GM12878 (cell line): ENCODE results near the gene TEPSIN. TPM values are rescaled to one million over a fixed set of nuclear protein-coding genes. Genes with fewer than 3 reads are reported as not detected.

Experiments used
- ATAC-seq: fragments of 200-7000 bp; cut with Tn5 transposase; 3 replicates; pipeline ENCODE4 v1.9.1; 2020; ENCODE audit warnings: mild to moderate bottlenecking, moderate library complexity
- BruUV-seq: library from RNA; stranded (reverse); fragments of 400-500 nt; replicated peaks from 2 replicates; lab custom pipeline; 2021; lab: Mats Ljungman, UMichigan
- CTCF ChIA-PET: fragments of 300-600 bp; sonication (Branson Sonifier 250); formaldehyde crosslinking; extraction: SDS; loops from one replicate; lab custom pipeline; 2021; ENCODE audit warnings: inconsistent platforms; lab: Yijun Ruan, JAX
- POLR2A ChIA-PET: fragments of 350-600 bp; formaldehyde crosslinking; extraction: SDS; loops from one replicate; lab custom pipeline; 2021; ENCODE audit warnings: inconsistent platforms; lab: Charles Lee
- RAD21 ChIA-PET: fragments of 300-600 bp; sonication (Branson Sonifier 250); formaldehyde crosslinking; loops from one replicate; lab custom pipeline; 2023; ENCODE audit warnings: antibody characterized with exemption; ENCODE audit not compliant: unreplicated experiment; lab: Charles Lee
- SMC1A ChIA-PET: fragments of 300-600 bp; sonication (Branson Sonifier 250); formaldehyde crosslinking; loops from one replicate; lab custom pipeline; 2023; ENCODE audit not compliant: unreplicated experiment, uncharacterized antibody; lab: Charles Lee
- DNase-seq: peaks from one replicate; pipeline ENCODE4 v3.0.0-alpha.2; 2011; ENCODE audit warnings: low read depth, low spot score
- FAIRE-seq: peaks from 3 replicates; lab custom pipeline; 2011; peaks lifted over from hg19 to GRCh38; lab: Jason Lieb, UNC
- H2AFZ ChIP-seq: 2 replicates; pipeline ENCODE4 v1.6.0; 2011; ENCODE audit warnings: low read depth, low read length, control low read depth; ENCODE audit not compliant: control insufficient read depth
- H3K27ac ChIP-seq: 2 replicates; pipeline ENCODE4 v1.5.1; 2011; ENCODE audit warnings: control low read depth; ENCODE audit not compliant: control insufficient read depth, insufficient read depth
- H3K27me3 ChIP-seq, 2 experiments: replicated peaks in 1 of 2; 2 replicates each; pipeline versions ENCODE4 v1.6.0 to v1.6.1; 2011; ENCODE audit warnings: low read length in 1 of 2; ENCODE audit not compliant: control insufficient read depth in 2 of 2, insufficient read depth in 2 of 2
- H3K36me3 ChIP-seq, 2 experiments: 2 replicates each; pipeline ENCODE4 v1.5.1; 2011; ENCODE audit warnings: low read length in 1 of 2; ENCODE audit not compliant: control insufficient read depth in 2 of 2, insufficient read depth in 2 of 2
- H3K4me1 ChIP-seq: 2 replicates; pipeline ENCODE4 v1.6.1; 2011; ENCODE audit warnings: mild to moderate bottlenecking, low read length, moderate library complexity, mixed read lengths; ENCODE audit not compliant: control insufficient read depth, insufficient read depth
- H3K4me2 ChIP-seq: 2 replicates; pipeline ENCODE4 v1.6.0; 2011; ENCODE audit warnings: control low read depth; ENCODE audit not compliant: control insufficient read depth, insufficient read depth
- H3K4me3 ChIP-seq: fragments of 200-600 bp; sonication (generic); 2 replicates; pipeline ENCODE4 v1.5.1; 2016
- H3K79me2 ChIP-seq: 2 replicates; pipeline ENCODE4 v1.6.0; 2011; ENCODE audit warnings: low read length; ENCODE audit not compliant: control insufficient read depth, insufficient read depth
- H3K9ac ChIP-seq: 2 replicates; pipeline ENCODE4 v1.8.0; 2011; ENCODE audit warnings: low read length, control low read depth, mixed read lengths; ENCODE audit not compliant: control insufficient read depth, insufficient read depth
- H3K9me3 ChIP-seq: replicated peaks from 3 replicates; pipeline ENCODE4 v1.5.1; 2011; ENCODE audit warnings: mild to moderate bottlenecking, low read length; ENCODE audit not compliant: control insufficient read depth, insufficient read depth
- H4K20me1 ChIP-seq: 2 replicates; pipeline ENCODE4 v1.6.0; 2011; ENCODE audit not compliant: control insufficient read depth, insufficient read depth
- EGR1 ChIP-seq, 2 experiments: IDR thresholded peaks; 1 replicate in 1 of 2; 2 replicates in 1 of 2; pipeline ENCODE4 v1.6.1; 2011 to 2012; ENCODE audit warnings: low read depth in 2 of 2, low read length in 2 of 2, borderline replicate concordance in 1 of 2, mild to moderate bottlenecking in 1 of 2, moderate library complexity in 1 of 2
- MEF2B ChIP-seq: fragments of 450-650 bp; IDR thresholded peaks from 2 replicates; pipeline ENCODE4 v1.6.1; 2018; ENCODE audit warnings: mild to moderate bottlenecking, moderate library complexity; ENCODE audit not compliant: partially characterized antibody, poor library complexity, severe bottlenecking
- NBN ChIP-seq: fragments of 450-650 bp; IDR thresholded peaks from 2 replicates; pipeline ENCODE4 v1.6.1; 2016
- NFIC ChIP-seq: IDR thresholded peaks from 2 replicates; pipeline ENCODE4 v1.6.1; 2012; ENCODE audit warnings: low read depth, mild to moderate bottlenecking, inconsistent platforms, low read length, moderate library complexity
- RUNX3 ChIP-seq: IDR thresholded peaks from 2 replicates; pipeline ENCODE4 v1.6.1; 2012; ENCODE audit warnings: low read length, inconsistent platforms
- SIX5 ChIP-seq: IDR thresholded peaks from 2 replicates; pipeline ENCODE4 v1.6.1; 2011; ENCODE audit warnings: mild to moderate bottlenecking, low read depth, low read length, moderate library complexity; ENCODE audit not compliant: severe bottlenecking
- SRF ChIP-seq, 2 experiments: IDR thresholded peaks; 2 replicates each; pipeline ENCODE4 v1.6.1; 2011; ENCODE audit warnings: low read depth in 2 of 2, low read length in 2 of 2, mild to moderate bottlenecking in 1 of 2, moderate library complexity in 1 of 2
- WGBS: methylation state at CpG from one replicate; pipeline ENCODE4 v1.1.6; 2016; ENCODE audit warnings: low lambda C conversion rate; ENCODE audit not compliant: insufficient replicate concordance, insufficient coverage; ENCODE audit errors: missing lambda C conversion rate; 5-methylcytosine and 5-hydroxymethylcytosine counted together
- in situ Hi-C: fragments of 300-500 bp; cut with MboI; formaldehyde crosslinking; loops from 9 replicates; pipeline ENCODE4 v1.14.3; 2018; ENCODE audit warnings: mixed read lengths
- intact Hi-C: fragments of 100-400 bp; cut with micrococcal nuclease; formaldehyde crosslinking; loops from one replicate; pipeline ENCODE4 v1.14.2; 2022; ENCODE audit not compliant: unreplicated experiment
- polyA plus RNA-seq, 11 experiments: library from polyadenylated mRNA; depleted of rRNA in 4 of 11; unstranded in 6 of 11; stranded (reverse) in 5 of 11; fragments of >200 nt; fragmentation: Nextera tagmentation in 4 of 11; fragmentation: Illumina TruSeq in 1 of 11; extraction: Ambion mirVana in 4 of 11; extraction: Trizol in 1 of 11; gene quantifications; 1 replicate in 1 of 11; 2 replicates in 10 of 11; pipeline versions ENCODE4 v1.2.1 to v1.2.3, GENCODE V29; 2011 to 2016; ENCODE audit warnings: inconsistent platforms in 2 of 11, missing spikeins in 2 of 11, low read depth in 1 of 11
- total RNA-seq, 4 experiments: library from RNA; depleted of rRNA in 3 of 4; stranded (reverse); fragments of >200 nt in 3 of 4; fragmentation: Illumina TruSeq in 1 of 4; extraction: Trizol in 1 of 4; gene quantifications; 2 replicates each; pipeline versions ENCODE4 v1.2.1 to v1.2.3, GENCODE V29; 2013 to 2021
- TF ChIP-seq, protein P1 (sequence below): IDR thresholded peaks from 2 replicates; pipeline ENCODE4 v1.6.1; 2012; ENCODE audit warnings: low read depth, low read length, improper control_type of control experiment
- TF ChIP-seq, protein P2 (sequence below): fragments of 150-350 bp; IDR thresholded peaks from 2 replicates; pipeline ENCODE4 v1.6.1; 2016; ENCODE audit warnings: low read depth, low read length
- TF ChIP-seq, protein P3 (sequence below): fragments of 450-650 bp; IDR thresholded peaks from 2 replicates; pipeline ENCODE4 v1.6.1; 2014; ENCODE audit warnings: mild to moderate bottlenecking

Gene TEPSIN
- total and polyA plus RNA-seq, 10 of the 15 experiments (the other 5 are each of a cell fraction or from before 2014, with no cell fraction given) = 0.87 to 36.7 (median 5.3) TPM

DNA sequence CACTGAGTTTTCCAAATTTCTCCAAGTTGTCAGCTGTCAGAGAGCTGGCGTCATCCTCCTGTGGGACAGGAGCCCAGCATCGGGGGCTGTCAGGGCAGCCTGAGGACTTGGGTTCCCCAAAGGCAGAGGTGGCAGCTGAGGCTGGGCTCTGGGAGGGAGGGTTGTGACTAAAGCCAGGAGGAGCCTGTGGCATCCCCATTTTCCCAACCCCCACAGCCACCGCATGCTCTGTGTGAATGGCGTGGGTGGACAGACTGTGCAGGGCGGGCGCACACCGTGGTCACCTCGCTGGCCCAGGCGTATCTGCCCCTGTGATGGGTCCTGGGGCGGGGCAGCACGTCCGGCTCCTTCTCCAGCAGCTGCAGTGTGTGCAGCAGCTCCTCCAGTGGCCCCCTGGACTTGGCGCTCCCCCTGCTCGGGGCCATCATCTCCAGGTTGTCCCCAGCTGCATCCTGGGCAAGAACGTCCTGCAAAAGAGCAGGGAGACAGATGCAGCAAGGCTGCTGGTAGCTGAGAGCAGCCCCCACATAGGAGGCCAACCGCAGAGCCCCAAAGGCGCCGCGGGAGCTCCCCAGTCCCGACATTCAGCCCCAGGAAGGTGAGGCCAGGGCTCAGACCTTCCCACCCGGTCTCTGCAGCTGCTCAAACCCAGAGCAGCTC is 40.9 kb downstream of the TEPSIN start:
- ChIA-PET CTCF (interaction anchor here (0.7 to 0.9 kb wide), 2 partner anchors 43 to 287 kb away, joined by 3 read pairs; no protein-coding TSS in a partner anchor), POLR2A (no interaction called here), SMC1A (interaction anchor here (0.6 to 1.2 kb wide), 2 partner anchors 25 to 682 kb away, joined by 3 to 4 read pairs; partner anchors contain the start of gene CEP131), RAD21 (no interaction called here)
- ATAC-seq = no peak
- in situ Hi-C loops = no loop called here
- H3K36me3 ChIP-seq = peaks cover 4 to 7% of the 10 kb centered on the region in 2 experiments; a peak in 2 of 4 replicates
- H3K4me2 ChIP-seq = no peak overlapping the region
- no peaks in the 10 kb centered on the region for H4K20me1 ChIP-seq
- no peak overlapping the region for H3K27ac ChIP-seq
- no peak overlapping the region for H2AFZ ChIP-seq
- DNase-seq = no peak
- H3K27me3 ChIP-seq = no peaks in the 10 kb centered on the region
- intact Hi-C loops = no loop called here
- no peak overlapping the region for H3K9ac ChIP-seq
- H3K79me2 ChIP-seq = no peaks in the 10 kb centered on the region
- 78% methylated on average over 21 of the region's 21 CpGs for WGBS
- no peak for FAIRE-seq
- peaks cover 3% of the 10 kb centered on the region; the same call in 1 of the 2 replicates for H3K4me1 ChIP-seq
- BruUV-seq = no TSS peak
- TF ChIP-seq, protein P1, sequence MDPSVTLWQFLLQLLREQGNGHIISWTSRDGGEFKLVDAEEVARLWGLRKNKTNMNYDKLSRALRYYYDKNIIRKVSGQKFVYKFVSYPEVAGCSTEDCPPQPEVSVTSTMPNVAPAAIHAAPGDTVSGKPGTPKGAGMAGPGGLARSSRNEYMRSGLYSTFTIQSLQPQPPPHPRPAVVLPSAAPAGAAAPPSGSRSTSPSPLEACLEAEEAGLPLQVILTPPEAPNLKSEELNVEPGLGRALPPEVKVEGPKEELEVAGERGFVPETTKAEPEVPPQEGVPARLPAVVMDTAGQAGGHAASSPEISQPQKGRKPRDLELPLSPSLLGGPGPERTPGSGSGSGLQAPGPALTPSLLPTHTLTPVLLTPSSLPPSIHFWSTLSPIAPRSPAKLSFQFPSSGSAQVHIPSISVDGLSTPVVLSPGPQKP = no peak
- no peaks in the 10 kb centered on the region for H3K9me3 ChIP-seq
- no peak overlapping the region for H3K4me3 ChIP-seq

DNA sequence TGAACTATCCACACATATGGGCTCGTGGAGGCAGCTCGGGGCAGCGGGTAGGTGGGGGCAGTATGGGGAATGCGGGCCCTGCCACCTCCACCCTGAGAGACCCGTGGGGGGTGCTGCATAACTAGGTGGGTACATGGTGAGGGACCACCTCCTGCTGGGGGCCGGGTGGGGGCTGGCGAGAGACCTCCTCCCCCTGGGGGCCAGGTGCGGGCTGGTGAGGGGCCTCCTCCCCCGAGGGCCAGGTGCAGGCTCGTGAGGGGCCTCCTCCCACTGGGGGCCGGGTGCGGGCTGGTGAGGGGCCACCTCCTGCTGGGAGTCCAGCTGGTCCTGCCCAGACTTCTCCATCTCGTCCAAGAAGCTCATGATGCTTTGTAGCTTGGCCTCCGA is 41.5 kb downstream of the TEPSIN start:
- H3K9me3 ChIP-seq = no peaks in the 10 kb centered on the region
- no peak overlapping the region for H3K27ac ChIP-seq
- H3K9ac ChIP-seq = no peak overlapping the region
- in situ Hi-C loops (no loop called here), intact Hi-C loops (no loop called here)
- ChIA-PET RAD21 (no interaction called here), CTCF (no interaction called here), POLR2A (no interaction called here), SMC1A (interaction anchor here (0.6 to 1.2 kb wide), 2 partner anchors 25 to 683 kb away, joined by 3 to 4 read pairs; partner anchors contain the start of gene CEP131)
- ATAC-seq (no peak), FAIRE-seq (no peak), DNase-seq (no peak)
- no peak overlapping the region for H3K4me2 ChIP-seq
- no TSS peak for BruUV-seq
- H4K20me1 ChIP-seq = no peaks in the 10 kb centered on the region
- no peaks in the 10 kb centered on the region for H3K79me2 ChIP-seq
- H3K4me1 ChIP-seq = peaks cover 3% of the 10 kb centered on the region; the same call in 1 of the 2 replicates
- no peak overlapping the region for H3K4me3 ChIP-seq
- peaks cover 4 to 7% of the 10 kb centered on the region in 2 experiments; a peak in 2 of 4 replicates for H3K36me3 ChIP-seq
- 78% methylated on average over 9 of the region's 14 CpGs for WGBS
- no peaks in the 10 kb centered on the region for H3K27me3 ChIP-seq
- no peak overlapping the region for H2AFZ ChIP-seq
- no peak for TF ChIP-seq SRF (IDR thresholded peaks at IDR 0.05; ENCODE audit: low read depth in 2 of 2, low read length in 2 of 2)
- TF ChIP-seq, protein P2, sequence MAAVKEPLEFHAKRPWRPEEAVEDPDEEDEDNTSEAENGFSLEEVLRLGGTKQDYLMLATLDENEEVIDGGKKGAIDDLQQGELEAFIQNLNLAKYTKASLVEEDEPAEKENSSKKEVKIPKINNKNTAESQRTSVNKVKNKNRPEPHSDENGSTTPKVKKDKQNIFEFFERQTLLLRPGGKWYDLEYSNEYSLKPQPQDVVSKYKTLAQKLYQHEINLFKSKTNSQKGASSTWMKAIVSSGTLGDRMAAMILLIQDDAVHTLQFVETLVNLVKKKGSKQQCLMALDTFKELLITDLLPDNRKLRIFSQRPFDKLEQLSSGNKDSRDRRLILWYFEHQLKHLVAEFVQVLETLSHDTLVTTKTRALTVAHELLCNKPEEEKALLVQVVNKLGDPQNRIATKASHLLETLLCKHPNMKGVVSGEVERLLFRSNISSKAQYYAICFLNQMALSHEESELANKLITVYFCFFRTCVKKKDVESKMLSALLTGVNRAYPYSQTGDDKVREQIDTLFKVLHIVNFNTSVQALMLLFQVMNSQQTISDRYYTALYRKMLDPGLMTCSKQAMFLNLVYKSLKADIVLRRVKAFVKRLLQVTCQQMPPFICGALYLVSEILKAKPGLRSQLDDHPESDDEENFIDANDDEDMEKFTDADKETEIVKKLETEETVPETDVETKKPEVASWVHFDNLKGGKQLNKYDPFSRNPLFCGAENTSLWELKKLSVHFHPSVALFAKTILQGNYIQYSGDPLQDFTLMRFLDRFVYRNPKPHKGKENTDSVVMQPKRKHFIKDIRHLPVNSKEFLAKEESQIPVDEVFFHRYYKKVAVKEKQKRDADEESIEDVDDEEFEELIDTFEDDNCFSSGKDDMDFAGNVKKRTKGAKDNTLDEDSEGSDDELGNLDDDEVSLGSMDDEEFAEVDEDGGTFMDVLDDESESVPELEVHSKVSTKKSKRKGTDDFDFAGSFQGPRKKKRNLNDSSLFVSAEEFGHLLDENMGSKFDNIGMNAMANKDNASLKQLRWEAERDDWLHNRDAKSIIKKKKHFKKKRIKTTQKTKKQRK = no peak
- no peak for TF ChIP-seq NBN
- no peak for TF ChIP-seq SIX5
- no peak for TF ChIP-seq NFIC
- no peak for TF ChIP-seq MEF2B
- TF ChIP-seq, protein P3, sequence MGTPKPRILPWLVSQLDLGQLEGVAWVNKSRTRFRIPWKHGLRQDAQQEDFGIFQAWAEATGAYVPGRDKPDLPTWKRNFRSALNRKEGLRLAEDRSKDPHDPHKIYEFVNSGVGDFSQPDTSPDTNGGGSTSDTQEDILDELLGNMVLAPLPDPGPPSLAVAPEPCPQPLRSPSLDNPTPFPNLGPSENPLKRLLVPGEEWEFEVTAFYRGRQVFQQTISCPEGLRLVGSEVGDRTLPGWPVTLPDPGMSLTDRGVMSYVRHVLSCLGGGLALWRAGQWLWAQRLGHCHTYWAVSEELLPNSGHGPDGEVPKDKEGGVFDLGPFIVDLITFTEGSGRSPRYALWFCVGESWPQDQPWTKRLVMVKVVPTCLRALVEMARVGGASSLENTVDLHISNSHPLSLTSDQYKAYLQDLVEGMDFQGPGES = no peak
- no peak for TF ChIP-seq RUNX3
- no peak for TF ChIP-seq EGR1 (IDR thresholded peaks at IDR 0.05; ENCODE audit: borderline replicate concordance in 1 of 2, low read depth in 2 of 2, low read length in 2 of 2)
